Tibial nerve (tissue), 3 donors: ENCODE results near the gene GDAP1L1.

ENCODE experiments used
- POLR2A ChIP-seq, 2 donors: fragments of 450-650 bp; IDR thresholded peaks; one replicate each; pipeline ENCODE4 v1.6.1; 2017; ENCODE audit warnings: antibody characterized with exemption in 2 of 2, mild to moderate bottlenecking in 2 of 2, moderate library complexity in 2 of 2
- TF ChIP-seq, protein P1 (sequence below), 5 experiments: fragments of 200-600 bp in 3 of 5; fragments of 450-650 bp in 2 of 5; sonication (generic) in 3 of 5; IDR thresholded peaks; one replicate each; pipeline ENCODE4 v1.5.1; 2016 to 2019; ENCODE audit warnings: antibody characterized with exemption in 5 of 5, mild to moderate bottlenecking in 3 of 5, moderate library complexity in 2 of 5

DNA sequence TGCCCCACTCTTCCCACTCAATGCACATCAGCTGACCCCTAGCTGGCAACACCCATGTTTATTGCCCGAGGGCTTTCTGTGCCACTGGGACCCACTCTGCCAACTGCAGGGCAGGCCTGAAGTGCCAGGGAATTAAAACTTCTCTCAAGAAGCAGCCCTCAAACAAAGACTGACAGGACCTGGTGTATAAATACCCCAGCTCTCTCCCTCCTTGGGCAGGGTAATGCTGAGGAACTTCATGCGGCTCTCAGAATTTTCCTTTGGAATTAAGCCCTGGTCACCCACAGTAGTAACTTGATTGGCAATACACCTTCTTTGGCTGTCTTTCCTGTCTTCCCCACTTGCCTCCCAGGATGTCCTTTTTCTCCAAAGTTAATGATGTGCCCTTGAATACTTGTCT lies 5.3 kb upstream of the GDAP1L1 start:
- TF ChIP-seq, protein P1, sequence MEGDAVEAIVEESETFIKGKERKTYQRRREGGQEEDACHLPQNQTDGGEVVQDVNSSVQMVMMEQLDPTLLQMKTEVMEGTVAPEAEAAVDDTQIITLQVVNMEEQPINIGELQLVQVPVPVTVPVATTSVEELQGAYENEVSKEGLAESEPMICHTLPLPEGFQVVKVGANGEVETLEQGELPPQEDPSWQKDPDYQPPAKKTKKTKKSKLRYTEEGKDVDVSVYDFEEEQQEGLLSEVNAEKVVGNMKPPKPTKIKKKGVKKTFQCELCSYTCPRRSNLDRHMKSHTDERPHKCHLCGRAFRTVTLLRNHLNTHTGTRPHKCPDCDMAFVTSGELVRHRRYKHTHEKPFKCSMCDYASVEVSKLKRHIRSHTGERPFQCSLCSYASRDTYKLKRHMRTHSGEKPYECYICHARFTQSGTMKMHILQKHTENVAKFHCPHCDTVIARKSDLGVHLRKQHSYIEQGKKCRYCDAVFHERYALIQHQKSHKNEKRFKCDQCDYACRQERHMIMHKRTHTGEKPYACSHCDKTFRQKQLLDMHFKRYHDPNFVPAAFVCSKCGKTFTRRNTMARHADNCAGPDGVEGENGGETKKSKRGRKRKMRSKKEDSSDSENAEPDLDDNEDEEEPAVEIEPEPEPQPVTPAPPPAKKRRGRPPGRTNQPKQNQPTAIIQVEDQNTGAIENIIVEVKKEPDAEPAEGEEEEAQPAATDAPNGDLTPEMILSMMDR (IDR thresholded peaks at IDR 0.05): no peak
- no peak for TF ChIP-seq POLR2A (IDR thresholded peaks at IDR 0.05)
